ENCODE results near the gene SHC2. TPM values are rescaled to one million over a fixed set of nuclear protein-coding genes. Genes with fewer than 3 reads are reported as not detected.

SHC2 gene
- polyA plus RNA-seq, 1 donor (not counting 4 experiments of a cell fraction or from before 2014, with no cell fraction given) = 2.5 TPM

DNA sequence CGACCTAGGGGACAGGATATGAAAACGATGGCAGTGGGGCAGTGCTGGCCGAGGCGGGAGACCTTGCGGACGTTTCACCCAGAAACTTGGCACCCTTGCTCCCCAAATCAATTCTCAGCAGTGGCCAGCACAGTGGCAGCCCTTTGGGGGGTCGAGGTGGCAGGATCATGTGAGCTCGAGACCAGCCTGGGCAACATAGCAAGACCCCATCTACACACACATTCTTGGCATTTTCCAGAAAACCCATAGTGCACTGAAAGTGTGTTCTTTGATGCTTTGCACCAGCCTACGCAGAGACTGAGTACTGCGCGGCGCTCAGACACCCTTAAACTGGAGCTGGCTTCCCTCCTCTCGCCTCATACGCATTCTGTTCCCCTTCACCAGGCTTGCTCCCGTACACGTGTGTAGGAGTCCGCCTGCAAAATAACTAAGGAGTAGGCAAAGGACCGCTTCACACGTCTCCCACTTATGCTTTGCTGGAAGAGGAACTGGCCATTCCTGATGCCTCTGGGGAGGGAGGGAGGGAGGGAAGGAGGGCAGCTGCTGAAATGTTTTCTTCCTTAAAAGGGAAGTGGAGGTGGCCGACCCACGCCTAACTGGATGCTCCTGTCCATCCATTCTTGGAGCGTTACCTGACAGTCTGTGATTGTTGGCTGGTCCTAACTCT, 92.7 kb downstream of the SHC2 start:
- Histone ChIP-seq H3K9ac (ENCODE audit: control insufficient read depth, extremely low read depth, insufficient read depth, low read length) (no peak overlapping the region), H4K20me1 (ENCODE audit: control insufficient read depth, extremely low read depth, insufficient read depth, low read length) (no peaks in the 10 kb centered on the region), H3K79me2 (ENCODE audit: control insufficient read depth, insufficient read depth, low read length) (no peaks in the 10 kb centered on the region), H3K4me3 (ENCODE audit: control insufficient read depth in 2 of 3, extremely low read depth in 1 of 3, insufficient read depth in 2 of 3, low read depth in 1 of 3, low read length in 3 of 3) (no peak overlapping the region), H2AFZ (ENCODE audit: control insufficient read depth, low read length) (no peak overlapping the region), H3K9me1 (ENCODE audit: control insufficient read depth, extremely low read depth, insufficient read depth, low read length) (no peaks in the 10 kb centered on the region), H3K36me3 (ENCODE audit: control insufficient read depth in 2 of 2, extremely low read depth in 1 of 2, insufficient read depth in 2 of 2, low read length in 2 of 2) (no peaks in the 10 kb centered on the region), H3K27me3 (ENCODE audit: control insufficient read depth, extremely low read depth, insufficient read depth, low read length) (peaks cover 4% of the 10 kb centered on the region), H3K4me1 (ENCODE audit: control insufficient read depth, extremely low read depth, insufficient read depth, low read length) (no peaks in the 10 kb centered on the region), H3K9me3 (ENCODE audit: control insufficient read depth, low read depth, low read length) (no peaks in the 10 kb centered on the region), H3K27ac (ENCODE audit: control insufficient read depth, insufficient read depth, low read length) (no peak overlapping the region), H3K4me2 (ENCODE audit: control insufficient read depth, extremely low read depth, insufficient read depth, low read depth, low read length) (no peak overlapping the region)
- dilution Hi-C loops (cut with MboI; ENCODE audit: extremely low pct_ligation_motif_present, low sequenced_read_pairs) = no loop called here
- TF ChIP-seq EZH2 (IDR thresholded peaks at IDR 0.05; ENCODE audit: low read length) (no peak), CTCF (optimal IDR thresholded peaks at IDR 0.05 in 1 of 3, IDR thresholded peaks at IDR 0.05 in 1 of 3, conservative IDR thresholded peaks at IDR 0.05 in 1 of 3; ENCODE audit: extremely low read depth in 1 of 3, insufficient read depth in 2 of 3, low read length in 3 of 3) (no peak)
- DNase-seq (ENCODE audit: low read depth, low spot score) (no peak), FAIRE-seq (no peak)

- Histone ChIP-seq H2AFZ (ENCODE audit: control insufficient read depth, low read length) (no peak overlapping the region), H3K4me3 (ENCODE audit: control insufficient read depth in 2 of 3, extremely low read depth in 1 of 3, insufficient read depth in 2 of 3, low read depth in 1 of 3, low read length in 3 of 3) (no peak overlapping the region), H3K27ac (ENCODE audit: control insufficient read depth, insufficient read depth, low read length) (no peak overlapping the region), H3K9ac (ENCODE audit: control insufficient read depth, extremely low read depth, insufficient read depth, low read length) (no peak overlapping the region), H3K4me1 (ENCODE audit: control insufficient read depth, extremely low read depth, insufficient read depth, low read length) (no peaks in the 10 kb centered on the region), H3K9me3 (ENCODE audit: control insufficient read depth, low read depth, low read length) (no peaks in the 10 kb centered on the region), H3K36me3 (ENCODE audit: control insufficient read depth in 2 of 2, extremely low read depth in 1 of 2, insufficient read depth in 2 of 2, low read length in 2 of 2) (no peaks in the 10 kb centered on the region), H3K4me2 (ENCODE audit: control insufficient read depth, extremely low read depth, insufficient read depth, low read depth, low read length) (no peak overlapping the region), H3K27me3 (ENCODE audit: control insufficient read depth, extremely low read depth, insufficient read depth, low read length) (peaks cover under 1% of the 10 kb centered on the region), H3K9me1 (ENCODE audit: control insufficient read depth, extremely low read depth, insufficient read depth, low read length) (no peaks in the 10 kb centered on the region), H3K79me2 (ENCODE audit: control insufficient read depth, insufficient read depth, low read length) (no peaks in the 10 kb centered on the region), H4K20me1 (ENCODE audit: control insufficient read depth, extremely low read depth, insufficient read depth, low read length) (no peaks in the 10 kb centered on the region)
- DNase-seq (ENCODE audit: low read depth, low spot score) (no peak), FAIRE-seq (no peak)
- TF ChIP-seq CTCF (optimal IDR thresholded peaks at IDR 0.05 in 1 of 3, IDR thresholded peaks at IDR 0.05 in 1 of 3, conservative IDR thresholded peaks at IDR 0.05 in 1 of 3; ENCODE audit: extremely low read depth in 1 of 3, insufficient read depth in 2 of 3, low read length in 3 of 3) (no peak), EZH2 (IDR thresholded peaks at IDR 0.05; ENCODE audit: low read length) (no peak)
- dilution Hi-C loops (cut with MboI; ENCODE audit: extremely low pct_ligation_motif_present, low sequenced_read_pairs) = no loop called here
Observed at GRCh38 chr19:367561-367960, 93.3 kb downstream of the SHC2 start.
